GM23338 (cell line): ENCODE measurements around the gene PAK4.
"Not testable (repeated sequence)": the region's sequence is repeated elsewhere in the genome, so short reads cannot be mapped to it uniquely, and the experiment has no call there.

Experiments used
- CTCF ChIP-seq, 2 experiments: fragments of 200-600 bp in 1 of 2; sonication (generic) in 1 of 2; conservative IDR thresholded peaks; 2 replicates each; pipeline versions ENCODE4 v1.5.1 to v1.6.1; 2016 to 2017; ENCODE audit warnings: antibody characterized with exemption in 2 of 2, low read depth in 2 of 2, mild to moderate bottlenecking in 2 of 2, moderate library complexity in 1 of 2
- EZH2 ChIP-seq: fragments of 200-600 bp; sonication (generic); IDR thresholded peaks from one replicate; pipeline ENCODE4 v1.8.0; 2017; ENCODE audit warnings: antibody characterized with exemption, mild to moderate bottlenecking, low read depth; ENCODE audit not compliant: unreplicated experiment
- JUNB ChIP-seq: IDR thresholded peaks from one replicate; pipeline ENCODE4 v1.6.1; 2016; ENCODE audit warnings: antibody characterized with exemption; ENCODE audit not compliant: unreplicated experiment
- STAT1 ChIP-seq: IDR thresholded peaks from one replicate; pipeline ENCODE4 v1.6.1; 2016; ENCODE audit warnings: antibody characterized with exemption; ENCODE audit not compliant: unreplicated experiment

- TF ChIP-seq CTCF (conservative IDR thresholded peaks at IDR 0.05; ENCODE audit: low read depth in 2 of 2); STAT1; JUNB; EZH2: not testable (repeated sequence)
These were observed 29.6 kb upstream of the PAK4 start for GRCh38 chr19:39095799-39096540.
